GM23338 (cell line): ENCODE data around the gene KRTCAP2.

Experiments
- CREB1 ChIP-seq: fragments of 250-450 bp; sonication (Bioruptor Pico); IDR thresholded peaks from 2 replicates; pipeline ENCODE4 v1.5.0; 2020; ENCODE audit warnings: low read depth, mild to moderate bottlenecking, moderate library complexity
- CTCF ChIP-seq, 2 experiments: fragments of 200-600 bp in 1 of 2; sonication (generic) in 1 of 2; conservative IDR thresholded peaks; 2 replicates each; pipeline versions ENCODE4 v1.5.1 to v1.6.1; 2016 to 2017; ENCODE audit warnings: antibody characterized with exemption in 2 of 2, low read depth in 2 of 2, mild to moderate bottlenecking in 2 of 2, moderate library complexity in 1 of 2
- EZH2 ChIP-seq: fragments of 200-600 bp; sonication (generic); IDR thresholded peaks from one replicate; pipeline ENCODE4 v1.8.0; 2017; ENCODE audit warnings: antibody characterized with exemption, mild to moderate bottlenecking, low read depth; ENCODE audit not compliant: unreplicated experiment
- NANOG ChIP-seq: IDR thresholded peaks from 2 replicates; pipeline ENCODE4 v1.6.1; 2016; ENCODE audit warnings: antibody characterized with exemption, borderline replicate concordance
- REST ChIP-seq: IDR thresholded peaks from one replicate; pipeline ENCODE4 v1.6.1; 2018; ENCODE audit warnings: antibody characterized with exemption; ENCODE audit not compliant: unreplicated experiment
- STAT1 ChIP-seq: IDR thresholded peaks from one replicate; pipeline ENCODE4 v1.6.1; 2016; ENCODE audit warnings: antibody characterized with exemption; ENCODE audit not compliant: unreplicated experiment
- ZNF462 ChIP-seq: fragments of 250-450 bp; sonication (Bioruptor Pico); IDR thresholded peaks from 2 replicates; pipeline ENCODE4 v1.5.0; 2020; ENCODE audit warnings: mild to moderate bottlenecking, moderate library complexity

- no peak for TF ChIP-seq CTCF (conservative IDR thresholded peaks at IDR 0.05; ENCODE audit: low read depth in 2 of 2)
- no peak for TF ChIP-seq CREB1 (CRISPR knock-in tag)
- no peak for TF ChIP-seq STAT1
- no peak for TF ChIP-seq EZH2
- TF ChIP-seq NANOG, result no peak
- TF ChIP-seq ZNF462 (CRISPR knock-in tag), result no peak
- TF ChIP-seq REST, result no peak
These were observed 35.8 kb downstream of the KRTCAP2 start for GRCh38 chr1:155137154-155137949.
